ENCODE measurements around the gene SULF2.

Gene SULF2

GRCh38 chr20:47782920-47783552 is 2.2 kb downstream of the SULF2 start:
- no peak for DNase-seq

GRCh38 chr20:47782076-47782475 is 3.2 kb downstream of the SULF2 start:
- DNase-seq = no peak

GRCh38 chr20:47781632-47782031 is 3.6 kb downstream of the SULF2 start:
- no peak for DNase-seq

GRCh38 chr20:47780720-47781389 is 4.4 kb downstream of the SULF2 start:
- DNase-seq = no peak

GRCh38 chr20:47778398-47779354 is 6.6 kb downstream of the SULF2 start:
- no peak for DNase-seq

GRCh38 chr20:47777220-47777619 is 8.1 kb downstream of the SULF2 start:
- no peak for DNase-seq

GRCh38 chr20:47776639-47777038 is 8.6 kb downstream of the SULF2 start:
- DNase-seq = no peak

- DNase-seq = no peak
Measured at GRCh38 chr20:47775841-47776240, 9.4 kb downstream of the SULF2 start.

- no peak for DNase-seq
Measured at GRCh38 chr20:47775039-47775438, 10.2 kb downstream of the SULF2 start.

GRCh38 chr20:47774131-47774777 is 11.0 kb downstream of the SULF2 start:
- DNase-seq = no peak

GRCh38 chr20:47773371-47773786 is 11.9 kb downstream of the SULF2 start:
- no peak for DNase-seq

- no peak for DNase-seq
Measured at GRCh38 chr20:47770935-47771334, 14.3 kb downstream of the SULF2 start.

GRCh38 chr20:47768016-47768824 is 17.1 kb downstream of the SULF2 start:
- peak; percentile 39 for DNase-seq

GRCh38 chr20:47765691-47766594 is 19.3 kb downstream of the SULF2 start:
- no peak for DNase-seq

- DNase-seq = no peak
Measured at GRCh38 chr20:47765271-47765670, 20.0 kb downstream of the SULF2 start.

GRCh38 chr20:47764154-47764733 is 21.0 kb downstream of the SULF2 start:
- DNase-seq = peak; percentile 7

GRCh38 chr20:47762699-47763268 is 22.5 kb downstream of the SULF2 start:
- DNase-seq = no peak

GRCh38 chr20:47761482-47762047 is 23.7 kb downstream of the SULF2 start:
- no peak for DNase-seq

GRCh38 chr20:47760686-47761481 is 24.4 kb downstream of the SULF2 start:
- no peak for DNase-seq

Data from hematopoietic multipotent progenitor cell treated with erythropoietin and hydrocortisone succinate and interleukin-3 and kit ligand, for 8 days (in vitro differentiated cells).